ENCODE results near the gene TM9SF1. TPM values are rescaled to one million over a fixed set of nuclear protein-coding genes. Genes with fewer than 3 reads are reported as not detected.

The TM9SF1 gene
- total and polyA plus RNA-seq, 2 of the 13 experiments (the other 11 are each of a cell fraction or from before 2014, with no cell fraction given), result 83.2 to 110 TPM

GRCh38 chr14:24146978-24147760 is 48.1 kb downstream of the TM9SF1 start, which contains the start of gene RNF31:
TSS of gene RNF31 (plus strand) at chr14:24147498. CDS start at chr14:24147699, 201 bp downstream.
- Histone ChIP-seq H3K4me3 (replicated peaks in 1 of 3; ENCODE audit: insufficient read depth in 1 of 3, low read depth in 2 of 3, low read length in 3 of 3) (peak within 1 kb of the TSS; percentile 91 to 100 (median 96)), H3K4me1 (ENCODE audit: insufficient read depth, low read length) (peaks cover 59% of the 10 kb centered on the region), H3K27me3 (ENCODE audit: control insufficient read depth in 1 of 2, insufficient read depth in 2 of 2, low read length in 2 of 2) (peaks cover 0 to 3% of the 10 kb centered on the region in 2 experiments; a peak in 1 of 5 replicates), H3K27ac (ENCODE audit: extremely low read length, insufficient read depth, low read length) (peak within 1 kb of the TSS; percentile 76), H3K9me3 (ENCODE audit: low read length) (no peaks in the 10 kb centered on the region), H3K9ac (ENCODE audit: insufficient read depth, low read depth, low read length) (peak within 1 kb of the TSS; percentile 95), H3K36me3 (replicated peaks in 1 of 2; ENCODE audit: control insufficient read depth in 1 of 2, insufficient read depth in 2 of 2, low read length in 2 of 2) (peaks cover 39 to 54% of the 10 kb centered on the region in 2 experiments), H3K4me2 (ENCODE audit: low read depth, low read length) (peak within 1 kb of the TSS; percentile 98), H2AFZ (ENCODE audit: low read length) (peak within 1 kb of the TSS; percentile 21), H4K20me1 (ENCODE audit: insufficient read depth, low read length) (peaks cover 7% of the 10 kb centered on the region), H3K79me2 (ENCODE audit: insufficient read depth, low read length) (peaks cover 40% of the 10 kb centered on the region)
- ChIA-PET POLR2A (interaction anchor here (0.6 to 8.5 kb wide), 66 partner anchors 11 to 1558 kb away, joined by 3 to 279 read pairs (median 5); partner anchors contain the start of genes ACIN1, BCL2L2, C14orf119 and CARMIL3), CTCF (ENCODE audit: low intra/inter-chr PET ratio, low total read pairs) (no interaction called here)
- DNase-seq (ENCODE audit: low spot score) (peak; percentile 100), FAIRE-seq (peak; percentile 100), ATAC-seq (peak; percentile 90)
- intact Hi-C loops (cut with micrococcal nuclease; ENCODE audit: unreplicated experiment), result loop anchor here (1.0 kb wide), 3 partner anchors 14 to 41 kb away; partner anchors contain the start of genes DCAF11, IPO4, IRF9 and NRL
- in situ Hi-C loops (cut with HindIII; ENCODE audit: extremely low pct_ligation_motif_present, low pct_unique_long_range_greater_than_20kb), result loop anchor here (25.0 kb wide), 1 partner anchor 835 kb away; the partner anchor contains the start of genes BCL2L2, PABPN1 and PPP1R3E
- 1% methylated on average over 55 of the region's 57 CpGs for WGBS (ENCODE audit: low lambda C conversion rate)
- BruUV-seq (replicated peaks), result no TSS peak
- no peak; the same call in 1 of the 2 replicates for TF ChIP-seq AKAP8 (CRISPR knock-in tag; IDR thresholded peaks at IDR 0.05)
- no peak for TF ChIP-seq ZBTB40 (IDR thresholded peaks at IDR 0.05)
- TF ChIP-seq ZBTB40 (CRISPR knock-in tag; IDR thresholded peaks at IDR 0.05), result no peak
- TF ChIP-seq TMF1 (CRISPR knock-in tag; IDR thresholded peaks at IDR 0.05; ENCODE audit: low read depth), result no peak; the same call in none of the 2 replicates
- no peak; the same call in 1 of the 2 replicates for TF ChIP-seq BCL6 (CRISPR knock-in tag; IDR thresholded peaks at IDR 0.05)
- TF ChIP-seq MIER2 (CRISPR knock-in tag; IDR thresholded peaks at IDR 0.05), result peak; percentile 25; the same call in 1 of the 2 replicates
- TF ChIP-seq YEATS4 (CRISPR knock-in tag; IDR thresholded peaks at IDR 0.05; ENCODE audit: borderline replicate concordance), result peak; percentile 86
- TF ChIP-seq DR1 (CRISPR knock-in tag; IDR thresholded peaks at IDR 0.05), result peak; percentile 12; the same call in 1 of the 2 replicates
- peak; percentile 30; the same call in 1 of the 2 replicates for TF ChIP-seq RFX3 (CRISPR knock-in tag; IDR thresholded peaks at IDR 0.05)
- peak; percentile 81; the same call in 1 of the 2 replicates for TF ChIP-seq ZNF549 (CRISPR knock-in tag; IDR thresholded peaks at IDR 0.05)
- no peak; the same call in 1 of the 2 replicates for TF ChIP-seq NR2F6 (IDR thresholded peaks at IDR 0.05)
- peak; percentile 5; the same call in 1 of the 2 replicates for TF ChIP-seq NR2F6 (CRISPR knock-in tag; IDR thresholded peaks at IDR 0.05)
- TF ChIP-seq NKX3-1 (CRISPR knock-in tag; IDR thresholded peaks at IDR 0.05), result peak; percentile 56
- no peak for TF ChIP-seq NFE2L2 (IDR thresholded peaks at IDR 0.05; ENCODE audit: low read length)
- TF ChIP-seq ZSCAN29 (CRISPR knock-in tag; conservative IDR thresholded peaks at IDR 0.05), result 0 out of 2 replicates have a peak, but pooled peaks have one; percentile 20
- 0 out of 2 replicates have a peak, but pooled peaks have one; percentile 14 for TF ChIP-seq LCORL (IDR thresholded peaks at IDR 0.05)
- no peak for TF ChIP-seq LCORL (CRISPR knock-in tag; IDR thresholded peaks at IDR 0.05)
